Measurements from ENCODE around the gene HPS3.

DNA sequence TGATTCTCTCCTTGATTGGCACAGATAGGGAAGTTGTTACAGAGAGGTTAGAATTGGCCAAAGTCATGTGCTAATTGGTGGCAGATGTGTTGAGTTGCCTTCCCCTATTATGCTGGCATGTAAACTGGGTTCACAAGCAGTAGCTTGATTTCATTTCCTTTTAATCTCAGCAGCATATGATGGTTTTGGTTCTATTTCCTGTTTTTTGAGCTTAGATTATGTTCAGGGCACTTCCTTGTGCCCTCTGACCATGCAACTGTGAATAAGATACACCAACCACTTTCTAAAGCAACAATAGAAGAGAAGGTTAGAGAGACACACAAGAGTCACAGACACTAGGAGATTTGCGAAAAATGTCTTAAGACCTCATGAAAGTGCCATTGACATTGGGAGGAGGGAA is 16.5 kb downstream of the HPS3 start:
- TF ChIP-seq, protein P1, sequence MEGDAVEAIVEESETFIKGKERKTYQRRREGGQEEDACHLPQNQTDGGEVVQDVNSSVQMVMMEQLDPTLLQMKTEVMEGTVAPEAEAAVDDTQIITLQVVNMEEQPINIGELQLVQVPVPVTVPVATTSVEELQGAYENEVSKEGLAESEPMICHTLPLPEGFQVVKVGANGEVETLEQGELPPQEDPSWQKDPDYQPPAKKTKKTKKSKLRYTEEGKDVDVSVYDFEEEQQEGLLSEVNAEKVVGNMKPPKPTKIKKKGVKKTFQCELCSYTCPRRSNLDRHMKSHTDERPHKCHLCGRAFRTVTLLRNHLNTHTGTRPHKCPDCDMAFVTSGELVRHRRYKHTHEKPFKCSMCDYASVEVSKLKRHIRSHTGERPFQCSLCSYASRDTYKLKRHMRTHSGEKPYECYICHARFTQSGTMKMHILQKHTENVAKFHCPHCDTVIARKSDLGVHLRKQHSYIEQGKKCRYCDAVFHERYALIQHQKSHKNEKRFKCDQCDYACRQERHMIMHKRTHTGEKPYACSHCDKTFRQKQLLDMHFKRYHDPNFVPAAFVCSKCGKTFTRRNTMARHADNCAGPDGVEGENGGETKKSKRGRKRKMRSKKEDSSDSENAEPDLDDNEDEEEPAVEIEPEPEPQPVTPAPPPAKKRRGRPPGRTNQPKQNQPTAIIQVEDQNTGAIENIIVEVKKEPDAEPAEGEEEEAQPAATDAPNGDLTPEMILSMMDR (IDR thresholded peaks at IDR 0.05; ENCODE audit: low read length): no peak
- TF ChIP-seq EZH2 (optimal IDR thresholded peaks at IDR 0.05; ENCODE audit: low read depth, low read length): no peak
